SK-N-MC (cell line): ENCODE results near the gene TRPM2.

Experiments used
- EZH2 ChIP-seq: fragments of 200-600 bp; sonication (generic); IDR thresholded peaks from one replicate; pipeline ENCODE4 v1.6.1; 2017; ENCODE audit warnings: antibody characterized with exemption
- FOXP2 ChIP-seq: optimal IDR thresholded peaks from 2 replicates; pipeline ENCODE3; 2011; ENCODE audit warnings: mild to moderate bottlenecking, moderate library complexity; ENCODE audit not compliant: insufficient read depth; ENCODE audit errors: extremely low read length, control extremely low read depth
- POLR2AphosphoS5 ChIP-seq: IDR thresholded peaks from 2 replicates; pipeline ENCODE4 v1.6.1; 2012; ENCODE audit warnings: mild to moderate bottlenecking, low read depth, low read length, borderline replicate concordance

DNA sequence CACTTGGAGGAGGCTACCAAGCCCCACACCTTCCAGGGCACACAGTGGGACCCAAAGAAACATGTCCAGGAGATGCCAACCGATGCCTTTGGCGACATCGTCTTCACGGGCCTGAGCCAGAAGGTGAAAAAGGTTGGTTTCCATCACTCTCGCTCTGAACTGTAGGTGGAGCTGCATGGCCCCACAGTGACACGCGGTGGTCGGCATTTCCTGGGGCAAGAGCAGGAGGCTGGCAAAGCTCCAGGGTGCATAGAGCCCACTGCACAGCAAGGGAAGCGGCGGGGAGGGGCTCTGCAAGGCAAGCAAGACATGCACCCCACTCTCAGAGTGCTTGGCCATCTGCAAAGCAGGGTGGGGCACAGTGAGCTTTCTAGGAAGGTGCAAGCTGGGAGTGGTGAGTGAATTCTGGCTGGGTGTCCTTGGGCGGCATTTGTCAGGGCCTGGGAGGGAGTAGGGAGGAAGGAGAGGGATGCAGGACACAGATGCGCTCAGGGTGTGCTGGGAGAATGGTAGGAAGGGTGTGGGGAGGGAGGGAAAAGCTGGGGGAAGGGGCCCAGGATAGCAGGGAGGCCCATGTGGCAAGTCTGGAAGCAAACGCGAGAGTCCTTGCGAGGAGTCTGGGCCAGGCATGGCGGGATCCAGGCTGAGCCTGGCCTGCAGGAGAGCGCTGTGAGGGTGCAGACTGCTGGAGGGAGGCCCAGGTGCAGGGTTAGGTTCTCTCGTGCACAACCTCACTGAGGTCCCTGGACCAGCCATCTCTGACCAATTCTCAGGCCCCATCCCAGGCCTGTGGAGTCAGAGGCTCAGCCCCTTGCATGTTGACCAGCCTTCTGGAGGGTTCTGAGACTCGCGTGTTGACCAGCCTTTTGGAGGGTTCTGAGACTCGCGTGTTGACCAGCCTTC lies 11.0 kb downstream of the TRPM2 start:
- no peak for TF ChIP-seq POLR2AphosphoS5
- TF ChIP-seq EZH2 = no peak
- no peak for TF ChIP-seq FOXP2
